Fibroblast of lung (primary cell): ENCODE measurements around the gene ERVFRD-1. TPM values are rescaled to one million over a fixed set of nuclear protein-coding genes. Genes with fewer than 3 reads are reported as not detected.

ENCODE experiments used
- DNase-seq, 2 donors: peaks; one replicate each; pipeline versions ENCODE4 v3.0.0 to v3.0.0-alpha.2; 2010; ENCODE audit warnings: low read depth in 2 of 2
- H2AFZ ChIP-seq: 2 replicates; pipeline ENCODE4 v1.5.1; 2012; ENCODE audit warnings: low read length, control low read depth, inconsistent platforms
- H3K27ac ChIP-seq: 2 replicates; pipeline ENCODE4 v1.5.1; 2011; ENCODE audit warnings: low read length, control low read depth; ENCODE audit not compliant: insufficient read depth
- H3K27me3 ChIP-seq: 2 replicates; pipeline ENCODE4 v1.5.1; 2011; ENCODE audit warnings: mild to moderate bottlenecking, low read length; ENCODE audit not compliant: control insufficient read depth, insufficient read depth
- H3K36me3 ChIP-seq: 2 replicates; pipeline ENCODE4 v1.5.1; 2011; ENCODE audit warnings: low read length; ENCODE audit not compliant: control insufficient read depth, insufficient read depth
- H3K4me1 ChIP-seq: 2 replicates; pipeline ENCODE4 v1.5.1; 2011; ENCODE audit warnings: low read length; ENCODE audit not compliant: control insufficient read depth, insufficient read depth; ENCODE audit errors: extremely low read depth
- H3K4me2 ChIP-seq: 2 replicates; pipeline ENCODE4 v1.5.1; 2011; ENCODE audit warnings: low read length, control low read depth; ENCODE audit not compliant: insufficient read depth; ENCODE audit errors: extremely low read depth
- H3K4me3 ChIP-seq, 4 experiments: fragments of 200-600 bp in 1 of 4; sonication (generic) in 1 of 4; replicated peaks in 1 of 4; 2 replicates each; pipeline ENCODE4 v1.5.1; 2011 to 2016; ENCODE audit warnings: low read length in 4 of 4, low read depth in 3 of 4, mild to moderate bottlenecking in 3 of 4, control low read depth in 2 of 4, inconsistent platforms in 1 of 4, mixed read lengths in 1 of 4; ENCODE audit not compliant: insufficient read depth in 1 of 4; ENCODE audit errors: control extremely low read depth in 1 of 4
- H3K79me2 ChIP-seq: 2 replicates; pipeline ENCODE4 v1.5.1; 2012; ENCODE audit warnings: mild to moderate bottlenecking, low read length, inconsistent platforms; ENCODE audit not compliant: control insufficient read depth, insufficient read depth
- H3K9ac ChIP-seq: 2 replicates; pipeline ENCODE4 v1.5.1; 2011; ENCODE audit warnings: mild to moderate bottlenecking, low read length, control low read depth; ENCODE audit not compliant: insufficient read depth
- H3K9me3 ChIP-seq: 2 replicates; pipeline ENCODE4 v1.5.1; 2012; ENCODE audit warnings: low read depth, low read length; ENCODE audit not compliant: control insufficient read depth, insufficient read depth
- H4K20me1 ChIP-seq: 2 replicates; pipeline ENCODE4 v1.5.1; 2011; ENCODE audit warnings: low read length; ENCODE audit not compliant: control insufficient read depth, insufficient read depth; ENCODE audit errors: extremely low read depth
- CTCF ChIP-seq, 2 donors: IDR thresholded peaks in 1 of 2; conservative IDR thresholded peaks in 1 of 2; 1 replicate in 1 of 2; 2 replicates in 1 of 2; pipeline ENCODE4 v1.5.1; 2011 to 2012; ENCODE audit warnings: low read length in 2 of 2, control low read depth in 1 of 2, inconsistent platforms in 1 of 2, low read depth in 1 of 2, mild to moderate bottlenecking in 1 of 2
- EZH2 ChIP-seq: IDR thresholded peaks from 2 replicates; pipeline ENCODE4 v1.5.1; 2012; ENCODE audit warnings: low read length, control low read depth, mild to moderate bottlenecking; ENCODE audit errors: missing control alignments
- polyA plus RNA-seq, 2 donors: library from polyadenylated mRNA; depleted of rRNA in 1 of 2; stranded (reverse) in 1 of 2; unstranded in 1 of 2; fragments of >200 nt; gene quantifications; 2 replicates each; pipeline ENCODE4 v1.2.1, GENCODE V29; 2011 to 2012; ENCODE audit warnings: missing spikeins in 1 of 2
- total RNA-seq: library from RNA; depleted of rRNA; stranded (reverse); fragments of >200 nt; gene quantifications from 2 replicates; pipeline ENCODE4 v1.2.1, GENCODE V29; 2014

Gene ERVFRD-1
- total and polyA plus RNA-seq, 2 donors (not counting 1 experiment from before 2014, with no cell fraction given), result not detected

- H3K27ac ChIP-seq, result no peak overlapping the region
- no peak for DNase-seq
- no peaks in the 10 kb centered on the region for H4K20me1 ChIP-seq
- H3K27me3 ChIP-seq, result no peaks in the 10 kb centered on the region
- H3K36me3 ChIP-seq, result no peaks in the 10 kb centered on the region
- no peak for TF ChIP-seq CTCF (conservative IDR thresholded peaks at IDR 0.05 in 1 of 2, IDR thresholded peaks at IDR 0.05 in 1 of 2; ENCODE audit: low read depth in 1 of 2, low read length in 2 of 2)
- no peak for TF ChIP-seq EZH2
- no peak overlapping the region for H3K9ac ChIP-seq
- no peaks in the 10 kb centered on the region for H3K4me1 ChIP-seq
- H2AFZ ChIP-seq, result no peak overlapping the region
- H3K9me3 ChIP-seq, result no peaks in the 10 kb centered on the region
- no peak overlapping the region for H3K4me2 ChIP-seq
- H3K4me3 ChIP-seq, result no peak overlapping the region
- H3K79me2 ChIP-seq, result no peaks in the 10 kb centered on the region
These were observed 27.6 kb downstream of the ERVFRD-1 start for GRCh38 chr6:11083956-11084355.

GRCh38 chr6:11083491-11083890 lies 28.0 kb downstream of the ERVFRD-1 start:
- Histone ChIP-seq H2AFZ (no peak overlapping the region), H3K4me1 (no peaks in the 10 kb centered on the region), H3K79me2 (no peaks in the 10 kb centered on the region), H3K27ac (no peak overlapping the region), H3K4me3 (no peak overlapping the region), H4K20me1 (no peaks in the 10 kb centered on the region), H3K9ac (no peak overlapping the region), H3K36me3 (no peaks in the 10 kb centered on the region), H3K27me3 (no peaks in the 10 kb centered on the region), H3K9me3 (no peaks in the 10 kb centered on the region), H3K4me2 (peak overlapping the region; percentile 13)
- peak; percentile 34 to 56 for DNase-seq
- TF ChIP-seq EZH2, result no peak
- TF ChIP-seq CTCF (conservative IDR thresholded peaks at IDR 0.05 in 1 of 2, IDR thresholded peaks at IDR 0.05 in 1 of 2; ENCODE audit: low read depth in 1 of 2, low read length in 2 of 2), result no peak

GRCh38 chr6:11080296-11080695 lies 31.2 kb downstream of the ERVFRD-1 start:
- Histone ChIP-seq H3K4me3 (no peak overlapping the region), H3K36me3 (no peaks in the 10 kb centered on the region), H3K9me3 (no peaks in the 10 kb centered on the region), H3K27ac (no peak overlapping the region), H3K9ac (no peak overlapping the region), H3K27me3 (no peaks in the 10 kb centered on the region), H3K4me2 (no peak overlapping the region), H3K79me2 (no peaks in the 10 kb centered on the region), H3K4me1 (no peaks in the 10 kb centered on the region), H2AFZ (no peak overlapping the region), H4K20me1 (no peaks in the 10 kb centered on the region)
- no peak for TF ChIP-seq CTCF (conservative IDR thresholded peaks at IDR 0.05 in 1 of 2, IDR thresholded peaks at IDR 0.05 in 1 of 2; ENCODE audit: low read depth in 1 of 2, low read length in 2 of 2)
- no peak for TF ChIP-seq EZH2
- DNase-seq, result no peak
